GM23338 (cell line): ENCODE results near the gene DNAL4. TPM values are rescaled to one million over a fixed set of nuclear protein-coding genes. Genes with fewer than 3 reads are reported as not detected.

Experiments used
- ATAC-seq: fragments of 200-7000 bp; cut with Tn5 transposase; 3 replicates; pipeline ENCODE4 v1.9.1; 2020
- DNase-seq: peaks from one replicate; pipeline ENCODE4 v3.0.0-alpha.2; 2015; ENCODE audit warnings: low spot score
- H2AFZ ChIP-seq: fragments of 200-600 bp; sonication (generic); 2 replicates; pipeline ENCODE4 v1.8.0; 2016; ENCODE audit warnings: antibody characterized with exemption, mild to moderate bottlenecking, moderate library complexity
- H3F3A ChIP-seq: fragments of 200-600 bp; sonication (generic); replicated peaks from 2 replicates; pipeline ENCODE4 v1.8.0; 2017; ENCODE audit warnings: antibody characterized with exemption, mixed run types, low read depth
- H3K27ac ChIP-seq: fragments of 200-600 bp; sonication (generic); 2 replicates; pipeline ENCODE4 v1.6.1; 2016; ENCODE audit warnings: low read depth
- H3K27me3 ChIP-seq: fragments of 200-600 bp; sonication (generic); 2 replicates; pipeline ENCODE4 v1.8.0; 2016; ENCODE audit warnings: mild to moderate bottlenecking, mixed run types, moderate library complexity; ENCODE audit not compliant: insufficient read depth
- H3K36me3 ChIP-seq: fragments of 200-600 bp; sonication (generic); 2 replicates; pipeline ENCODE4 v1.8.0; 2016; ENCODE audit warnings: mild to moderate bottlenecking; ENCODE audit not compliant: insufficient read depth
- H3K4me1 ChIP-seq: fragments of 200-600 bp; sonication (generic); 2 replicates; pipeline ENCODE4 v1.8.0; 2016; ENCODE audit warnings: mild to moderate bottlenecking, moderate library complexity; ENCODE audit not compliant: insufficient read depth
- H3K4me2 ChIP-seq: fragments of 200-600 bp; sonication (generic); 2 replicates; pipeline ENCODE4 v1.7.1; 2017; ENCODE audit warnings: mixed run types
- H3K4me3 ChIP-seq: fragments of 200-600 bp; sonication (generic); 2 replicates; pipeline ENCODE4 v1.6.1; 2016; ENCODE audit warnings: mixed run types
- H3K79me2 ChIP-seq: fragments of 200-600 bp; sonication (generic); replicated peaks from 2 replicates; pipeline ENCODE4 v1.8.0; 2017; ENCODE audit warnings: mild to moderate bottlenecking; ENCODE audit not compliant: insufficient read depth
- H3K9me2 ChIP-seq: fragments of 200-600 bp; sonication (generic); 2 replicates; pipeline ENCODE4 v1.8.0; 2017; ENCODE audit not compliant: insufficient read depth
- H4K20me1 ChIP-seq: fragments of 200-600 bp; sonication (generic); replicated peaks from 2 replicates; pipeline ENCODE4 v1.8.0; 2017; ENCODE audit warnings: mild to moderate bottlenecking; ENCODE audit not compliant: insufficient read depth
- H3K27ac Mint-ChIP-seq: 2 replicates; pipeline ENCODE4 v1.8.0; 2020; ENCODE audit warnings: inconsistent platforms, mild to moderate bottlenecking, moderate library complexity, mixed read lengths
- H3K27me3 Mint-ChIP-seq: 3 replicates; pipeline ENCODE4 v1.8.0; 2022; ENCODE audit warnings: low read depth, mild to moderate bottlenecking, moderate library complexity, mixed read lengths, inconsistent platforms; ENCODE audit not compliant: insufficient read depth, poor library complexity
- H3K36me3 Mint-ChIP-seq: 3 replicates; pipeline ENCODE4 v1.8.0; 2021; ENCODE audit warnings: low read depth, mild to moderate bottlenecking, inconsistent platforms, moderate library complexity, mixed read lengths
- H3K4me1 Mint-ChIP-seq: 3 replicates; pipeline ENCODE4 v1.8.0; 2020; ENCODE audit warnings: mild to moderate bottlenecking, inconsistent platforms, mixed read lengths
- H3K4me3 Mint-ChIP-seq: 3 replicates; pipeline ENCODE4 v1.8.0; 2021; ENCODE audit warnings: moderate library complexity, mild to moderate bottlenecking, inconsistent platforms, mixed read lengths
- H3K9me3 Mint-ChIP-seq: 3 replicates; pipeline ENCODE4 v1.8.0; 2020; ENCODE audit warnings: moderate library complexity, mild to moderate bottlenecking, inconsistent platforms, mixed read lengths
- ETS1 ChIP-seq: IDR thresholded peaks from 2 replicates; pipeline ENCODE4 v1.6.1; 2016; ENCODE audit warnings: antibody characterized with exemption
- JUNB ChIP-seq: IDR thresholded peaks from one replicate; pipeline ENCODE4 v1.6.1; 2016; ENCODE audit warnings: antibody characterized with exemption; ENCODE audit not compliant: unreplicated experiment
- NANOG ChIP-seq: IDR thresholded peaks from 2 replicates; pipeline ENCODE4 v1.6.1; 2016; ENCODE audit warnings: antibody characterized with exemption, borderline replicate concordance
- POLR2AphosphoS5 ChIP-seq: IDR thresholded peaks from 2 replicates; pipeline ENCODE4 v1.6.1; 2016; ENCODE audit warnings: antibody characterized with exemption, low read depth
- STAT1 ChIP-seq: IDR thresholded peaks from one replicate; pipeline ENCODE4 v1.6.1; 2016; ENCODE audit warnings: antibody characterized with exemption; ENCODE audit not compliant: unreplicated experiment
- ZNF114 ChIP-seq: fragments of 250-450 bp; sonication (Bioruptor Pico); IDR thresholded peaks from 2 replicates; pipeline ENCODE4 v1.5.0; 2020; ENCODE audit warnings: mild to moderate bottlenecking, moderate library complexity
- ZNF331 ChIP-seq: fragments of 250-450 bp; sonication (Bioruptor Pico); IDR thresholded peaks from 2 replicates; pipeline ENCODE4 v1.5.0; 2020; ENCODE audit warnings: low read depth, mild to moderate bottlenecking, moderate library complexity
- polyA plus RNA-seq: library from polyadenylated mRNA; unstranded; fragments of >200 nt; fragmentation: Nextera tagmentation; extraction: Ambion mirVana; gene quantifications from 2 replicates; pipeline ENCODE4 v1.2.1, GENCODE V29; 2016
- total RNA-seq: library from RNA; depleted of rRNA; stranded (reverse); fragments of >200 nt; shearing (Covaris generic); gene quantifications from 2 replicates; pipeline ENCODE4 v1.2.3, GENCODE V29; 2014
- TF ChIP-seq, protein P1 (sequence below): fragments of 250-450 bp; sonication (Bioruptor Pico); IDR thresholded peaks from 2 replicates; pipeline ENCODE4 v1.5.0; 2020; ENCODE audit warnings: mild to moderate bottlenecking, moderate library complexity
- TF ChIP-seq, protein P2 (sequence below): IDR thresholded peaks from one replicate; pipeline ENCODE4 v1.6.1; 2018; ENCODE audit warnings: antibody characterized with exemption; ENCODE audit not compliant: unreplicated experiment

Gene DNAL4
- total and polyA plus RNA-seq, 2 experiments from 2014 or later, result 9.3 to 10.0 TPM

DNA sequence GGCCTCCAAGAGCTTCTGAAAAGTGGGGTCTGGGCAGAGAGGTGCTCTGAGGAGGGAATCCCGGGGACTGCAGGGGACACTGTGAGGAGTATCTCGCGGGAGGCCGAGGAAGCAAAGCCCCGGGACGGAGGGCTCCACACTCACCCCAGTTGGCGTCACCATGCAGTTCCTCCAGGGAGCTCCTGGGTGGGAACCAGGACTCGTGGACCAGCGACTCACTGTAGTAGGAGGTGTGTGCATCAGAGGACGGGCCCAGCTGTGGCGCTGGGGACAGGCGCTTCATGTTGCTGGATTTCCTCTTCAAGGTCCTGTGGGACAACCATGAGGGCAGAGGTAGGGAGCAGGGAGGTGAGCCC is 42.9 kb downstream of the DNAL4 start (continued):
- TF ChIP-seq, protein P1, sequence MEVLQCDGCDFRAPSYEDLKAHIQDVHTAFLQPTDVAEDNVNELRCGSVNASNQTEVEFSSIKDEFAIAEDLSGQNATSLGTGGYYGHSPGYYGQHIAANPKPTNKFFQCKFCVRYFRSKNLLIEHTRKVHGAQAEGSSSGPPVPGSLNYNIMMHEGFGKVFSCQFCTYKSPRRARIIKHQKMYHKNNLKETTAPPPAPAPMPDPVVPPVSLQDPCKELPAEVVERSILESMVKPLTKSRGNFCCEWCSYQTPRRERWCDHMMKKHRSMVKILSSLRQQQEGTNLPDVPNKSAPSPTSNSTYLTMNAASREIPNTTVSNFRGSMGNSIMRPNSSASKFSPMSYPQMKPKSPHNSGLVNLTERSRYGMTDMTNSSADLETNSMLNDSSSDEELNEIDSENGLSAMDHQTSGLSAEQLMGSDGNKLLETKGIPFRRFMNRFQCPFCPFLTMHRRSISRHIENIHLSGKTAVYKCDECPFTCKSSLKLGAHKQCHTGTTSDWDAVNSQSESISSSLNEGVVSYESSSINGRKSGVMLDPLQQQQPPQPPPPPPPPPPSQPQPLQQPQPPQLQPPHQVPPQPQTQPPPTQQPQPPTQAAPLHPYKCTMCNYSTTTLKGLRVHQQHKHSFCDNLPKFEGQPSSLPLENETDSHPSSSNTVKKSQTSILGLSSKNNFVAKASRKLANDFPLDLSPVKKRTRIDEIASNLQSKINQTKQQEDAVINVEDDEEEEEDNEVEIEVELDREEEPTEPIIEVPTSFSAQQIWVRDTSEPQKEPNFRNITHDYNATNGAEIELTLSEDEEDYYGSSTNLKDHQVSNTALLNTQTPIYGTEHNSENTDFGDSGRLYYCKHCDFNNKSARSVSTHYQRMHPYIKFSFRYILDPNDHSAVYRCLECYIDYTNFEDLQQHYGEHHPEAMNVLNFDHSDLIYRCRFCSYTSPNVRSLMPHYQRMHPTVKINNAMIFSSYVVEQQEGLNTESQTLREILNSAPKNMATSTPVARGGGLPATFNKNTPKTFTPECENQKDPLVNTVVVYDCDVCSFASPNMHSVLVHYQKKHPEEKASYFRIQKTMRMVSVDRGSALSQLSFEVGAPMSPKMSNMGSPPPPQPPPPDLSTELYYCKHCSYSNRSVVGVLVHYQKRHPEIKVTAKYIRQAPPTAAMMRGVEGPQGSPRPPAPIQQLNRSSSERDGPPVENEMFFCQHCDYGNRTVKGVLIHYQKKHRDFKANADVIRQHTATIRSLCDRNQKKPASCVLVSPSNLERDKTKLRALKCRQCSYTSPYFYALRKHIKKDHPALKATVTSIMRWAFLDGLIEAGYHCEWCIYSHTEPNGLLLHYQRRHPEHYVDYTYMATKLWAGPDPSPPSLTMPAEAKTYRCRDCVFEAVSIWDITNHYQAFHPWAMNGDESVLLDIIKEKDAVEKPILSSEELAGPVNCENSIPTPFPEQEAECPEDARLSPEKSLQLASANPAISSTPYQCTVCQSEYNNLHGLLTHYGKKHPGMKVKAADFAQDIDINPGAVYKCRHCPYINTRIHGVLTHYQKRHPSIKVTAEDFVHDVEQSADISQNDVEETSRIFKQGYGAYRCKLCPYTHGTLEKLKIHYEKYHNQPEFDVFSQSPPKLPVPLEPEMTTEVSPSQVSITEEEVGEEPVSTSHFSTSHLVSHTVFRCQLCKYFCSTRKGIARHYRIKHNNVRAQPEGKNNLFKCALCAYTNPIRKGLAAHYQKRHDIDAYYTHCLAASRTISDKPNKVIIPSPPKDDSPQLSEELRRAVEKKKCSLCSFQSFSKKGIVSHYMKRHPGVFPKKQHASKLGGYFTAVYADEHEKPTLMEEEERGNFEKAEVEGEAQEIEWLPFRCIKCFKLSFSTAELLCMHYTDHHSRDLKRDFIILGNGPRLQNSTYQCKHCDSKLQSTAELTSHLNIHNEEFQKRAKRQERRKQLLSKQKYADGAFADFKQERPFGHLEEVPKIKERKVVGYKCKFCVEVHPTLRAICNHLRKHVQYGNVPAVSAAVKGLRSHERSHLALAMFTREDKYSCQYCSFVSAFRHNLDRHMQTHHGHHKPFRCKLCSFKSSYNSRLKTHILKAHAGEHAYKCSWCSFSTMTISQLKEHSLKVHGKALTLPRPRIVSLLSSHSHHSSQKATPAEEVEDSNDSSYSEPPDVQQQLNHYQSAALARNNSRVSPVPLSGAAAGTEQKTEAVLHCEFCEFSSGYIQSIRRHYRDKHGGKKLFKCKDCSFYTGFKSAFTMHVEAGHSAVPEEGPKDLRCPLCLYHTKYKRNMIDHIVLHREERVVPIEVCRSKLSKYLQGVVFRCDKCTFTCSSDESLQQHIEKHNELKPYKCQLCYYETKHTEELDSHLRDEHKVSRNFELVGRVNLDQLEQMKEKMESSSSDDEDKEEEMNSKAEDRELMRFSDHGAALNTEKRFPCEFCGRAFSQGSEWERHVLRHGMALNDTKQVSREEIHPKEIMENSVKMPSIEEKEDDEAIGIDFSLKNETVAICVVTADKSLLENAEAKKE (CRISPR knock-in tag), result no peak
- TF ChIP-seq STAT1, result no peak
- no peak for TF ChIP-seq ZNF114 (CRISPR knock-in tag)
- TF ChIP-seq ETS1, result no peak
- no peak for TF ChIP-seq POLR2AphosphoS5

DNA sequence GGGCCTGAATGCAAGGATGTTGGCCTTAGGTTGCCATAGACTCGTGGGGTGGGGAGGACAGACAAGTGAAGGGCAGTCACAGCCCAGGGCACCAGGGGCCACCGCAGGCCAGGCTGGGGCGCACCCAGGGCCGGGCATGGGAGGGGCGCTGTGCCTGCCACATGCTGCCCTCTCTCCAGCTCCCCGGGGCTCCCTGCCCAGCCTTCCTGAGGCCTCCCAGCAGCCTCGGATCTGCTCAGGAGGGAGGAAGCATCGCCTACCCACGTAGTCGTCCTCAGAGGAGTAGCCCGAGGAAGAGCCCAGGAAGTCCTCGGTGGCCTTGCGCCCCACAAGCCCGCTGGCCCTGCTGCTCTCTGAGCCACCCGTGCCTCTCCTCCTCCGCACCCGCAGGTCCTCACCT is 43.3 kb downstream of the DNAL4 start:
- H3K27me3 Mint-ChIP-seq, result peaks cover 9% of the 10 kb centered on the region
- H3K36me3 ChIP-seq, result no peaks in the 10 kb centered on the region
- H3K9me3 Mint-ChIP-seq, result no peaks in the 10 kb centered on the region
- H3K4me1 ChIP-seq, result peaks cover 17% of the 10 kb centered on the region; the same call in 1 of the 2 replicates
- no peaks in the 10 kb centered on the region for H3K79me2 ChIP-seq
- H3K4me1 Mint-ChIP-seq, result peaks cover 12% of the 10 kb centered on the region
- H3K4me3 ChIP-seq, result no peak overlapping the region
- no peak overlapping the region for H3K27ac ChIP-seq
- H2AFZ ChIP-seq, result no peak overlapping the region
- H3K27ac Mint-ChIP-seq, result no peak overlapping the region
- H3K4me2 ChIP-seq, result no peak overlapping the region
- TF ChIP-seq ZNF114 (CRISPR knock-in tag), result no peak
- TF ChIP-seq, protein P2, sequence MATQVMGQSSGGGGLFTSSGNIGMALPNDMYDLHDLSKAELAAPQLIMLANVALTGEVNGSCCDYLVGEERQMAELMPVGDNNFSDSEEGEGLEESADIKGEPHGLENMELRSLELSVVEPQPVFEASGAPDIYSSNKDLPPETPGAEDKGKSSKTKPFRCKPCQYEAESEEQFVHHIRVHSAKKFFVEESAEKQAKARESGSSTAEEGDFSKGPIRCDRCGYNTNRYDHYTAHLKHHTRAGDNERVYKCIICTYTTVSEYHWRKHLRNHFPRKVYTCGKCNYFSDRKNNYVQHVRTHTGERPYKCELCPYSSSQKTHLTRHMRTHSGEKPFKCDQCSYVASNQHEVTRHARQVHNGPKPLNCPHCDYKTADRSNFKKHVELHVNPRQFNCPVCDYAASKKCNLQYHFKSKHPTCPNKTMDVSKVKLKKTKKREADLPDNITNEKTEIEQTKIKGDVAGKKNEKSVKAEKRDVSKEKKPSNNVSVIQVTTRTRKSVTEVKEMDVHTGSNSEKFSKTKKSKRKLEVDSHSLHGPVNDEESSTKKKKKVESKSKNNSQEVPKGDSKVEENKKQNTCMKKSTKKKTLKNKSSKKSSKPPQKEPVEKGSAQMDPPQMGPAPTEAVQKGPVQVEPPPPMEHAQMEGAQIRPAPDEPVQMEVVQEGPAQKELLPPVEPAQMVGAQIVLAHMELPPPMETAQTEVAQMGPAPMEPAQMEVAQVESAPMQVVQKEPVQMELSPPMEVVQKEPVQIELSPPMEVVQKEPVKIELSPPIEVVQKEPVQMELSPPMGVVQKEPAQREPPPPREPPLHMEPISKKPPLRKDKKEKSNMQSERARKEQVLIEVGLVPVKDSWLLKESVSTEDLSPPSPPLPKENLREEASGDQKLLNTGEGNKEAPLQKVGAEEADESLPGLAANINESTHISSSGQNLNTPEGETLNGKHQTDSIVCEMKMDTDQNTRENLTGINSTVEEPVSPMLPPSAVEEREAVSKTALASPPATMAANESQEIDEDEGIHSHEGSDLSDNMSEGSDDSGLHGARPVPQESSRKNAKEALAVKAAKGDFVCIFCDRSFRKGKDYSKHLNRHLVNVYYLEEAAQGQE, result no peak
- no peak for TF ChIP-seq POLR2AphosphoS5
- TF ChIP-seq ZNF331 (CRISPR knock-in tag), result no peak
- no peak for TF ChIP-seq ETS1
- TF ChIP-seq JUNB, result no peak
- TF ChIP-seq NANOG, result no peak
- H3K9me2 ChIP-seq, result no peaks in the 10 kb centered on the region
- no peak overlapping the region for H3K4me3 Mint-ChIP-seq
- no peaks in the 10 kb centered on the region for H4K20me1 ChIP-seq
- ATAC-seq (no peak), DNase-seq (no peak)
- H3K36me3 Mint-ChIP-seq, result peaks cover 3% of the 10 kb centered on the region; the same call in 2 of the 3 replicates
- H3F3A ChIP-seq, result no peaks in the 10 kb centered on the region
- H3K27me3 ChIP-seq, result 0 out of 2 replicates have a peak, but pooled peaks cover 3% of the 10 kb centered on the region
